Islet precursor cell (in vitro differentiated cells): ENCODE results near the gene RTTN.
"Not testable (repeated sequence)": the region's sequence is repeated elsewhere in the genome, so short reads cannot be mapped to it uniquely, and the experiment has no call there.

Source experiments
- DNase-seq: peaks from one replicate; pipeline ENCODE4 v3.0.0-alpha.2; 2018

The RTTN gene

DNA sequence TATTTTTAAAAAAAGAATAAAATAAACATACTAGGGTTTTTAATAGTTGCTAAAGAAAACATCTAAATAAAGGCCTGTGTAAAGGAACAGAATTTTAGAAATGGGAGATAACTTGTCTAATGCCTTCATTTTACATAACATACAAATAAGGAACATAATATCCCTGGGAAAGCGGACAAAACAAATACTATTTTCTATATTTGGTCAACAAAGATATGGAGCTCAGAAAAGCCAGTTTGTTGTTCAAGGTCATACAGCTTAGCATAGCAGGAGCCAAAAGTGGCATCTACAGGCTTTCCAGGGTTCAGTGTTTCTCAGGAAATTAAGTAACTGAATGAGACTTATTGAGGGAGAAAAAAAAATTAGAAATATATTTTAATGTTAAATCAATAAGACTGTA, 184.4 kb downstream of the RTTN start:
- DNase-seq: no peak

DNA sequence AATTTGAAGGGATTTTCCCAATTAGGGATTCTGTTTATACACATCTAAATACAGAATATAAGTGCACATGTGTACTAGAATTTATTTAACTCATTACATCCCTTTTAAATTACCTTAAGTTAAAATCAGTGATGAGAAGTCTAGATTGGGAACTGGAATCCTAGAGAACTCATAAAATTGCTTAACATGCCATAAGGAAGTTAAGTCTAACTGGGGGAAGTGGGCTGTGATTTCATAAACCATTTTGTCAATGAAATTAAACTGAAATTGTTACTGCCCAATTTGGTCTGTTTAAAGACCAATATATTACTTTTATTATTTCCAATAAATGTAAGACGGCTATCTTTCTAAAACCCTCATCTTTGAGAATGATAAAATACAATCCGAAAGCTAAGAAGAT, 185.5 kb downstream of the RTTN start:
- no peak for DNase-seq

DNA sequence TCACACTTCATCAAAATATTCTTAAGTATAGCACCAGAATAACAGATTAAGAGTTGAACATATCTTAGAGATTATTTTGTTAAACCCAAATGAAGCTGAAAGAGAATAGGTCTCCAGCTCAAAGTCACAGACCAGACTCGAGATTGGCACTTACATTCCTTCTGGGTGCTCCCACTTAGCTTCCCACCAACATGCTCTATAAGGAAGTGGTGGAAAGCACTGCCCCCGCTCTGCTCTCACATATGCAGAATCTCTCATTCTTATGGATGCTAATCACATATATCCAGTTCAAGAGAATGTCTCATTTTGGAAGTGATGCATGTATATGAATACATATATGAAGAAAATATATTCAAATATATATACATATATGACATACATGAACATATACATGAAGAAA, 186.4 kb downstream of the RTTN start:
- DNase-seq: no peak

DNA sequence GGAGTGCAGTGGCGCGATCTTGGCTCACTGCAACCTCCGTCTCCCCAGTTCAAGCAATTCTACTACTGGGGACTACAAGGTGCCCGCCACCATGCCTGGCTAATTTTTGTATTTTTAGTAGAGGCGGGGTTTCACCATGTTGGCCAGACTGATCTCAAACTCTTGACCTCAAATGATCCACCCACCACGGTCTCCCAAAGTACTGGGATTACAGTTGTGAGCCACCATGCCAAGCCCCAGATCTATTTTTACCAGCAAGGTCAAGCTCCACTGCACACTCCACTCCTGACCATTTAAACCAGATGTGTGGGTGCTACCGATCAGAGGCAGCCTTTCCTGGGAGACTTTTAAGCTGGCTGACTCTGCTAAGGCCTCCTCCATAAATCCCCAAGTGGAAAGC, 190.4 kb downstream of the RTTN start:
- no peak for DNase-seq

DNA sequence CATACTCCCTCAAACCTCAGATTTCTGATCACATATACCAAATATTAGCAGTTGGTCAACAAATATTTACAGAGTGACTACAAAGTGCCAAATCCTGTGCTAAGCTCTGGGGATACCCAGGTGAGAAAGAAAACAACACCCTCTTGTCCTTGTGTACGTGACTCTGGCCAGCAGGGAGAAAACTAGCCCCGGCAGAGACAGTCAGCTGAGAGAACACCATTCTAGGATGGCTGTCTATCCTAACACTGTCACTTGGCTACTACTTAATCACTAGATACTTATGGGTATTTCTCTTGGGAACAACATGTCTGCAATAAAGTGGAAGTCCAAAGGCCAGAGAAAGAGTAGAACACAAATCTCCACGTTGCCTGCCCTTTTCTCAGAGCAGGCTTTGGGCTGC, 199.9 kb downstream of the RTTN start:
- DNase-seq: no peak

DNA sequence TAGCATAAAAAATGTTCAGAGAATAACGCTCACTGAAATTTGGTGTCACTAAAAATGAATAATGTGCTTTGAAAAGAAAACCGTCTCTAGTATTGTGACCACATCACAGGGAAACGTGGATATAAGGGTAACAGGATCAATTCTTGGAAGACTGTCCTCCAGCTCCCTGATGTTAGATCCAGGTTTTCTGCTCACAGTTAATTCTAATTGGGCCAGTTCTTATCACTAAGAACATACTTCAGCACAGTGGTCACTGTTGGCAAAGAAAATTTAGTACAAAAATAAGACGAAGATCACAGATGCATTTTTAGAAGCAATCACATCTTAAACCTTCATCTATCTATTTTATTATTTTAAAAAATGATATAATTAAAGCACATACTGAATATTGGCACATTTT, 200.8 kb downstream of the RTTN start:
- DNase-seq: no peak

DNA sequence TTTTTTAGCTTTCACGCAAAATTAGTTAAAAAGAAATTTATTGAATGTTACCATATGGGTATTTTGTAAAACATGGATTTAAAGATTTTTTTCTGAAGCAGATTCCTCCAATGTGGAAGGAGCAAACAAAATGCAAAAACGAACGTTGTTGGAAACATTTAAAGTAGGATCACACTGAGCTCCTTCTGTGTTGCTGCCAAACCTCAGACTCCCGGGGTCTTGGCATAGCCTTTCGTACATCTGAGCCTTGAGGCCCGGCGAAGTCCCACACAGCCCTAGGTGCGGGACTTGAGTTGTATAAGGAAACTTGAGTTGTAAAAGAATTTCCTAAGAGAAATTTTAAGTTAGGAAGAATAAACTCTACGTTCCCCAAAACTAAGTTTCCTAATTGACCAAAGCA, 205.8 kb downstream of the RTTN start:
- no peak for DNase-seq

DNA sequence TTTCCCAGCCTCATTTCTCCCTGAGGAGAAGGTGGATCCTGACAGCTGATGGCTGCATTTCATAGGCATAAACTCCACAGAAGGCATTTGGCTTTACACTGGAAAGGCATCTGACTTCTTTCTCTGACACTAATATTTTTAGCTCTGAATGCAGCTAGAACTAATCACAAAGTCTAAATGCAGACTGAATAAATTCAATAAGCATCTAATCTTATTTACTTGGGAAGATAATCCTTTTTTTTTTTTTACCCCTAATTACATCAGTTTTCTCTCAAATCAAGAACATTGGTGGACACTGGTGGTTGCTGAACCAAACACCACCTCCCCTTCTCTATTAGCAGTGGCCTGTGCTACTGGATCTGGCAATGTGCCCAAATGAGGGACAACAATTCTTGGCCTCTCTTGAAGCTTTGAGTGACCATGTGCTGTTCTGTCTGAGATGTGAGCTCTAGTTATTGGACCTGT, 206.9 kb downstream of the RTTN start:
- no peak for DNase-seq

DNA sequence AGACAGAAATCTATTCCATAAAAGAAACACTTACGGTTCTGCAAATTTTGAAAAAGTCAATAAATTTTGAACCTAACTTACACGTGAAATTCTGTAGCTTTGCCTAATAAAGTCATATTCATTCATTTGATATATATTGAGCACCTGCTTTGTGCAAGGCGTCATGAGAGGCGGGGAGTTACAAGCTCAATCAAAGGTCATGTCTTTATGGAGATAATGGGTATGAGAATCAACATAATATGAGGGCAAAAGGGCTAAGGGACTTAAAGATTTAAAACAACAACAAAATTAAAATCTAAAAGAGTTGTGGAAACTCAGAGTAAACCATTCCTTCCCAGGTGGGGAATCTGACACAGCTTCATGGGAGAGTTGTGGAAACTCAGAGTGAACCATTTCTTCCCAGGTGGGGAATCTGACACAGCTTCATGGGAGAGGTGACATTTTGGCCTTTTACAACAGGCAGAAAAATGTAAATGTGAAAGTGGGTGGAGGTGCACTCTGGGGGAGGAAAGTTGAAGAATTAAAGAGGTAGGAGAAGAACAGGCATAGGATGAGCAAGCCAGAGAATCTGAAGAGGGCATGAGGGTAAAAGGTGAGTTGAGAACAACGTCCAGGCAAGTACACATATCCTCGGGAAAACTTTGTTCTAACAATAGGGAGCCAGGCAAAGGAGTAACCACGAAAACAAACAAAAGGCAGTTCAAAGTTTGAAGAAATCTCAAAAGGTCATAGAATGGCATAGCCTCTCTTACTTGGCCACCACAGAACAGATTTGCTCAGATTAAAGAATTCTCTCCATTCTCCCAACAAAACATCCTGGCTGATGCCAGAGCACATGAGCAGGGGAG, 208.3 kb downstream of the RTTN start:
- DNase-seq: no peak

DNA sequence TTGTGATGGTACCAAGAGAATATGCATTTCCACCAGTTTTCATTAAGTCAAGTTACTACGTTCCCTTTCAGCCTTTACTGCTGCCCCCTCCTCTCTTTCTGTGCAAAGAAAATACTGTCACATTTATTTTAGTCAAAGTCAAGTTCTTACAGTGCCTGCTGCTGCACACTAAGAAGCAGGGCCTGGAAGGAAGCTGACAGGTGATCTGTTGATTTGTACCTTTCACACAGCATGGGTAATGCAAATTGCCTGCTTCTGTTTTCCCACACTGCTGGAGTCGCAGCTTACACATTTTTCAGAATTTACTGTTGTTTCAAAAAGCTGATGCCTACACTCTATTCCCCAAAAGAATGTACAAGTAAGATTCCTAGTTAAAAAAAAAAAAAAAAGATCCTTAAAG, 209.1 kb downstream of the RTTN start:
- DNase-seq: no peak

DNA sequence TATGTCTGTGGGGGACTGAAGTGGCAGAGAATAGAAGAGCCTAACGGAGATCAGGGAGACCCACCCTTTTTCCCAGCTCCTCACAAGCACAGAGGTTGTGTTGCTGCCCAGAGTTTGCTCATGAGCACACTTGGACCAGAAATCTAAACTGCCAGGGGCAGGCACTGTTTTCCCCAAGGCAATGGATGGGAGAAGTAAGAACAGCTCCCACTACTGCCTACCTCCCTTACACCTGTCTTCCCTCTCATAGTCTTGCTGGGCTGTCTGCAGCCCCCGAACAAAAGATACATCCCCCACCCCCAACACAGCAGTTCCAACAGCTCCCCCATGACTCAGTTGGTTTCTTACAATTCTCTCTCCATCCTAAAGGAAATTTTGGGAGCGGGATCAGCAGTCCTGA, 209.7 kb downstream of the RTTN start:
- DNase-seq: no peak

DNA sequence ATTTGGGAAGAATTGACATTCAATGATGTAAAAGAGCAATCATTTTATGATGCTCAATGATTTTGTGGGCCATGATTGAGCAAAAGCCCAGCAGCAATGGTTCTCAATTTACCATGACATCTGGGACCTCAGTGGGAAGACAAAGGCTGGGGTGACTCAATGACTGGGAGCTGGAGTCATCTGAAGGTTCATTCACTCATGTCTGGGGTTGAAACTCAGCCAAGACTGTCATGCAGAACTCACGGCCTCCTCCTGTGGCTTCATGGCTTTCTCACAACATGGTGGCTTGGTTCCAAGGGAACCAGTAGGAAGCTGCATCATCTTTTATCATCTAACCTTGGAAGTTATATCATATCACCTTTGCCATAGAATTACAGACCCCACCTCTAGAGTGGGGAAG, 212.7 kb downstream of the RTTN start:
- DNase-seq: no peak

DNA sequence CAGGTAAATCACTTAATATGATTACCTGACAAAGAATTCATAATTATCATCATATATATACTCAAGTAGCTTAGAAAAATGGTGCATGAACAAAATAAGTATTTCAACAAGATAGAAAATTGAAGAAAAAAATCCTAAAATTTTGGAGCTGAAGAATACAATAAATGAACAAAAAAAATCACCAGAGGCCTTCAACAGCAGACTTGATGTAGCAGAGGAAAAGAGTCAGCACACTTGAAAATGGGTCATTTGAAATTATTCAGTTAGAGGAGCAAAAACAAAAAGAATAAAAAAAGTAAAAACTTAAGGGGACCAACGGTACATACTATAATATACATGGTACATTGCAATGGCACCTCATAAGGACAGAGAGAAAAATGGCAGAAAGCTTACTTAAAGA, 217.6 kb downstream of the RTTN start:
- DNase-seq: no peak

DNA sequence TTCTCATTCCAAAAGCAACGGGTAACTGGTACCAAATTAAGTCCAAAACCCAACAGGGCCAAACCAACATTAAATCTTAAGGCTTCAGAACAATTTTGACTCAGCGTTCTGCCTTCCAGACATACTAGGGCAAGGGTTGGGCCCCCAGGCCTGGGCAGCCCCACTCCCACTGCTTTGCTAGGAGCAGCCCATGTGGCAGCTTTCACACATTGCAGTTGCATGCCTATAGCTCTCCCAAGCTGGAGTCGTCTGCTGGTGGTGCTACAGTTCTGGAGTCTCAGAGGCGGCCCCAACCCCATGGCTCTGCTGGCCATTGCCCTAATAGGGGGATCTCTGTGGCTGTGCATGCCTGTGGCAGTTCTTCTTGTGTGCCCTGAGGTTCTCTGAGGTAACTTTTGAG, 220.2 kb downstream of the RTTN start:
- no peak for DNase-seq

DNA sequence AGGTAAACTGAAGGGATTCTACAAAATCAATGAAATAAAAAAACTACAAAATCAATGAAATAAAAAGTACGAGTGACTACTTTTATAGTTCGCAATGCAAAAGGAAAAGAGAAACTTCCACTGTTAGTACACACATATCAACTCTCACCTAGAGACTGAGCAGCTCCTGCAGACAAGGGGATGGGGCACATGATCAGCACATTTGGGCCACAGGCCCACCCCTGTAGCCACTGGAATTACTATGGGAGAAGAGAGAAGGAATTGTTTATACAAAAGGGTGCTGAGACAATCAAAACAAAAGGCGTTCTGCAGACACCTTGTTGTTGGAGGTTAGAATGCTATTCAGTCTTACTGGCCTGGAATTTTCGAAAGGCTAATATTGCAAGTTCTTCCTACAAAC, 223.1 kb downstream of the RTTN start:
- no peak for DNase-seq

DNA sequence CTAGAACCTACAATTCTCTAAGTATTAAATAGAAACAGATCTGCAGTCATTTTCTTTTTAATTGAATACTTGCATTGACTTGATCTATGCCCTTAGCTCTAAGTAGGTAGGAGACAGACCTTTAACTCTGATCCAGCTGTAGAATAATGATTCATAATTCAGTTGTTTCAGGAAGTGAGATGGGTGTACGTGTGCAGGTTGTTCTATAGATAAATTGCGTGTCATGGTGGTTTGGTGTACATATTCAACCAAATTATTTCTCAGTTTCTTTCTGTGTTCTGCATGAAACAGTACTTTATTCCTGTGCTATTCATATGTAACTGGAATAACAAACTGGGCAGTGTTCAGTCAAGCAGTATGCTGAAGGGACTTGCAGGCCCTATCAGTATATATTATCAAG, 223.5 kb downstream of the RTTN start:
- DNase-seq: no peak

DNA sequence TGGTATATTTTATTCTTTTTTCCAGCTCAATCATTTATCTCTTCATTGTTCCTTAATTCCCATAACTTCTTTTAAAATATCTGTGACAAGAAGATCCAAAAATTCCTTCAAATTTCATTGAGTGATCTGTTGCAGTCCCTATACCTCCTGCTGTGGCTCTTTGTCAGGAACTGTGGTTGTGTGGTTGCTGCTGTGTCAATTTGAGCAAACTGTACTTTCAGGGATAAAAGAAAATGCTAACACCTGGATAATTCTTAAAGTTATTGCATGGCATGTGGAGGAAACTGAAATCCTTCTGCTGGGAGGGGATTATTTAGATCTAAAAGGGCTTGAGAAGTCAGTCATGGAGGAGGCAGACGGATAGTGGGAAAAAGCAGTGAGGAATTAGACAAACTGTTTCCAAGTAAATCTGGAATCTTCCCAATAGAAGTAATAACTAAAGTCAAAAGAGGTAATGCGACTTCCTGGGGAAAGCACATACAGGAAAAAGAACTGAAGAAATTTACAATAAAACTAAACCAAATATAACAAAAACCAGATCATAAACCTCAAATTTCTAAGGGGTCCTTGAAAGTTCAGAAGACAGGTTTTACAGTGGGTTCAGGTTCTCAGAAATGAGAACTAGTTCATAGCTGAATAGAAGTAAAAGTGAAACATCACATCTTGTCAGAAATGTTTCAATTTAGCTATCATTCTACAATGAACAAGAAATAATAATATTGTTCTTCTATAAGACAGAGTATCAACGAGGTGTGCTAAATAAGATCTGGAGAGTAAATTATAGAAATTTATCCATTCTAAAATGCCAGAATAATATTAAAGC, 224.3 kb downstream of the RTTN start:
- DNase-seq: no peak

DNA sequence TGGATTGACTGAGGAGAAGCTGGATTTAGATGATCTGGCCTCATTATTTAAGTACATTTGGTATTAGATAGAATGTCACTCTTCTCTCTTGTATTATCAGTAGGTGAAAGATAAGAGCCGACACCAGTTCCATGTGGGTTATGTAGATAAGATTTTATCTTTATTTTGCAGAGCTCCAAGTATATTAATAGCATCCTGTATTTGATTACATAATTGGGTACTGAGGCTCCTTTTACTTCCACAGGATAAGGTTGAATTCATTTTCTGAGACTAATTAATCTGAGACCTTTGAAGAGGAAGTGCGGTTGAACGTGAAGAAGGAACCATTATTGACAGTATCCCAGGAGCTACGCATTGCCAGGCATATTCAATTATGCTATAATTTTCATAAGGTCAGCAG, 225.0 kb downstream of the RTTN start:
- no peak for DNase-seq

DNA sequence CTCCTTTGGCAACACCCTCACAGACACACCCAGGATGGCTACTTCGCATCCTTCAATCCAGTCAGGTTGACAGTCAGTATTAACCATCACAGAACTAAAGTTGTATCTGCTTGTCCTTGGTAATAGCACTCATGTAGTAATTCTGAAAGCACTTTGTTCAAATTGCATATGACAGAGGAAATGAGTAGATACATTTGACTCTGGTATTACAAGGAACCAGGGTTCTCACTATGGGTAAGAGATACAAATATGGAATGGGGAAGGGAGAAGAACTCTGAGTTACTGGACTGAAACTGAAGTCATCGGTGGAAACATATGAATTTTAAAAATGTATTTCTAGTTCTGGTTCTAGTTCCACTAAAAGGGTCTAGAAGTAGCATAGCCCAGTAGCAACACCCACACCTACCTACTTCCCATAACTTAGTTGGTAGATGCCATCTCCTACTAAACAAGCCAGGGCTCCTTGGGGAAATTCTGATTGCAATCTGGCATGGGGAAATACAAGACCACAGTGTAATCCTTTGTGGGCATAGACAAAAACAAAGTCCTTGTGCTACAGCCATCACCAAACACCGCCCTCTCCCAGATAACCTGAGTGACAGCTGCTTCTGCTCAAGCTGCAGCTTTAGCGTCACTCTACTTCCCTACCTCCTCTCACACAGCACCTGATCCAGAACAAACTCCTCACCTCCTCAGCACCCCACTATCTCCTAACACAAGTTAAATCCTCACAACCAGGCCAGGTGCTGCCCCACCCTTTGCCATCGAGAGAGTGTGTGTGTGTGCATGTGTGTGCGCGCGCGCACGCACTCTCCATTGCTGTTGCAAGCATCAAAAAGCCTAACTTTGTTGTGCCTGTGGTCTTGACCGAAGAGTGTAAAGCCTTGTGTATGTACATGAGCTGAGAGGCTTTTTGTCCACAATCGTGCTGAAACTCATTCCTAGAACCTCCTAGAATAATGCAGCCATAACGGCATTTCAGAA, 226.5 kb downstream of the RTTN start:
- DNase-seq: no peak

DNA sequence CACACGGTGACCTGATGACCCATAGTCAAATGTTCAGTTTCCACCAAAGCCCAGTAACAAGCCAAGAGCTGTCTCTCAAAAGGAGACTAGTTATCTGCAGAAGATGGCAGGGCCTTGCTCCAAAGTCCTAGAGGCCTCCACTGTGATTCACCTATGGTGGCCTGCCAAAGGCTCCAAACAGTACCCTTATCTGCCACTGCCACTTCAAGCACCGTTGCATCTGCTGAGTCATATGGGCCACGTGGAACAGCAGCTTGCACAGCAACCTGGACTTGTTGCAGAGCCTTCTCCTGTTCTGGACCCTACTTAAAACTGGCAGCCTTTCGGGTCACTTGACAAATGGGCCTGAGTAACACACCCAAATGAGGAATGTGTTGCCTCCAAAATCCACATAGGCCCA, 230.2 kb downstream of the RTTN start:
- DNase-seq: not testable (repeated sequence)

DNA sequence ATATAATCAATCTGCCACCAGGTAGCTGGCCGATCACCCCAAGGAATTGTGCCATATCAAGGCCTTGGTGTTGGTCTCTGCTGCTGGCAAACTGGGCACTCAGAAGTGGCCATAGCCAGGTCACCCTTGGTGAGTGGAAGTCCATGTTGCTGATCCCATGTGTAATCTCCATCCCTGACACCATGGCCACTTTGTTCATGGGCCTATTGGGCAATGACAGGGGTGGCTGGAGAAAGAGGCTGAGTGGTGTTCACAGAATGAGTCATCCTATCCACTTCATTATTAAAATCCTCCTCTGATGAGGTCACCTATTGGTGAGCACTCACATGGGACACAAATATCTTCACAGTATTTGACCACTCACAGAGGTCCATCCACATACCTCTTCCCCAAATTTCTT, 231.1 kb downstream of the RTTN start:
- DNase-seq: no peak

DNA sequence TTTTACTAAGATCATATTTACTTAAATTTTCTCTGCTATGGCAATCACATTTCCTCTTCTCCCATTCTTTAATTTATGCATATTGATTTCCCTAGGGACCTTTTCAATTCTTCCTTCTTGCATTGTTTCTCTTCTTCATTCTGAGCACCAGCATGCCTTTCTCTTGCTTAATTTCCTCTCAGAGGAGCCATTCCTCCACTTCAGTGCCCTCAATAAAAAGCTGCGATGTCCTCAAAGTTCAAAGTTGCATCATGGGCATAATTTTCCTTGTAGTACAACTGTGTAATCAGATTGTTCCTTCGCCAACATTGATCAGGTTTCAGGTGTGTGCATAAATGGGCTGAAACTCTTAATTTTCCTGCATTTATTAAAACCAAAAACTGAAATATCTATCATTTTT, 236.0 kb downstream of the RTTN start:
- DNase-seq: no peak

DNA sequence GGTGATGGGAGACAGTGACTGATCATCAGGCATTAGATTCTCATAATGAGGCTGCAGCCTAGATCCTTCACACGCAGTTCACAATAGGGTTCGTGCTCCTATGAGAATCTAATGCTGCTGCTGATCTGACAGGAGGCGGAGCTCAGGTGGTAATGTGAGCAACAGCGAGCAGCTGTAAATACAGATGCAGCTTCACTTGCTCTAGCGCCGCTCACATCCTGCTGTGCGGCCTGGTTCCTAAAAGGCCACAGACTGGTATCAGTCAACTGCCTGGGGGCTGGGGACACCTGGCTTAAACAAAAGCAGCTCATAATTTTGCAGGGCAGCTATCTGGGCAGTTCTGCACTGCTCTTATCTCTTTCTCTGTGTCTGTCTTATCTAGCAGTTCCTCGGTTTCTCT, 237.4 kb downstream of the RTTN start:
- no peak for DNase-seq
